ES-I3 (cell line): ENCODE data around the gene TBCCD1.
"Not testable (repeated sequence)": the region's sequence is repeated elsewhere in the genome, so short reads cannot be mapped to it uniquely, and the experiment has no call there.

ENCODE experiments used
- H3K36me3 ChIP-seq: 2 replicates; pipeline ENCODE4 v1.6.1; 2013; ENCODE audit warnings: mild to moderate bottlenecking, low read length, control low read depth, moderate library complexity; ENCODE audit not compliant: insufficient read depth
- H3K4me1 ChIP-seq: 2 replicates; pipeline ENCODE4 v1.6.1; 2013; ENCODE audit warnings: mild to moderate bottlenecking, control low read depth, low read length; ENCODE audit not compliant: insufficient read depth
- H3K9ac ChIP-seq: 2 replicates; pipeline ENCODE4 v1.6.1; 2013; ENCODE audit warnings: low read depth, mild to moderate bottlenecking, low read length, moderate library complexity
- H3K9me3 ChIP-seq: 2 replicates; pipeline ENCODE4 v1.6.1; 2013; ENCODE audit warnings: mild to moderate bottlenecking, low read length, moderate library complexity; ENCODE audit not compliant: control insufficient read depth, insufficient read depth

Gene TBCCD1

DNA sequence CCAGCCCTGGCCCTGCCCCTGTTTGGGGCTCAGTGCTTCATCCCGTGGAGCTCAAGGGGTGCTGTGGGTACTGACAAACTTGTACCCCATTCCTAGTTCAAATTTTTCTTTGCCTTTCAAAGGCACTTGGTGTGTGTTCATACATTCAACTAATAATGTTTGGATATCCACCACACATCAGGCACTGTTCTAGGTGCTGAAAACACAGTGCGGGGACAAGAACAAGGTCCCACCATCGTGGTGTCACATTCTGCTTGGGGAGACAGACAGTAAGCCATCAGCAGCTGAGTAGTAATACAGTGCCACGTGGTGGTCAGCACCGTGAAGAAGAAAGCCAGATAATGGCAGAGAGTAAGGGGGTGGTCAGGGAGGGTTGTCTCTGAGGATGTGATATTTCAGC, 55.4 kb downstream of the TBCCD1 start:
- Histone ChIP-seq H3K9ac (no peak overlapping the region), H3K4me1 (no peaks in the 10 kb centered on the region), H3K36me3 (no peaks in the 10 kb centered on the region), H3K9me3 (no peaks in the 10 kb centered on the region)

DNA sequence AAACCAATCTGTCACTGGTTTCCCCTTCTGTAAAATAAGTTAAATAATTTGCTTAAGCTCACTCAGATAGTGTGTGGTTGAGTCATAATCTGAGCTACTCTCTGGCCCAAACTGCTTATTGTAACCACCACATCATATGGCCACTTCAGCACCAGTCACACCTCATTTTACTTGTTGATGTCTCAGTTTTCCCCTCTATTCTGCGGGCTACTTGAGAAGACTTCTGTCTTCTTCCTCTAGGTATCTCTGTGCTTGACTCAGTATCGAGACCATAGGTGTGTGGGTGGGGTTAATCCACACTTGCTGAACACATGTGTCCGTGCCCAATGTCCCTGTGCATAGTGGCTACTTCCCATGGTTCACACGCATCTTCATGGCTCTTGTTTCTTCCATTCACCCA, 55.9 kb downstream of the TBCCD1 start:
- Histone ChIP-seq H3K36me3 (no peaks in the 10 kb centered on the region), H3K4me1 (no peaks in the 10 kb centered on the region), H3K9me3 (no peaks in the 10 kb centered on the region), H3K9ac (no peak overlapping the region)

DNA sequence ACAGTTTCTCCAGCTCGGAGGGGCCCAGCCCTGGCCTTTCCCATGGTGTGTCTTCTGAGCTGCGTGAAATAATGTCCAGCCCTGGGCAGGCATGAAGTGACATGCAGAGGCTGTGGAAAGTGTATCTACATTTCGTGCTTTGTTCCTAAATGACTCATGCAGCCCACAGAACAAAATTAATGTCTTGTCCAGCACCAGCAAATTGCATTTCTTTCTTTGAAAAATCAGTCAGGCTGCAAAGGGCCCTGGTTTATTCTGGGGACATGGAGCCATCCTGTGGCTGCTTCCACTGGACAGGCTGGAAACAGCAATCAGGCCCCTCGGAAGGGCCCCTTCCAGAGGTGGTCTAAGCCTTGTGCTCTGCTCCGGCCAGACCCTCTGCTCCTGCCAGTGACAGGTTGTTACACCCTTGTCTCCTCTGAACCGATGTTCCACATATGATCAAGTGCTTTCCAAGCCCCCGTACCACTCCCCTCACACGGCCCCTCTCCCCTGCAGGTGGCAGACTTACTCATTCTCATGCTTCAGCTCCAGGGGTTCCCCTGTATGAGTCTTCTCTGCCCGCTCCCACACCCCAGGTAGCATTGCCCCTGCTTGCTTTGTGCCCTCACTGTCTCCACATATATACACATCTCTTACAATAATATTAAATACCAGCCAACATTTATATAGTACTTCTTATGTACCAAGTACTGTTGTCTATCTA, 56.6 kb downstream of the TBCCD1 start:
- no peaks in the 10 kb centered on the region for H3K36me3 ChIP-seq
- H3K9me3 ChIP-seq, result no peaks in the 10 kb centered on the region
- no peaks in the 10 kb centered on the region for H3K4me1 ChIP-seq
- no peak overlapping the region for H3K9ac ChIP-seq

DNA sequence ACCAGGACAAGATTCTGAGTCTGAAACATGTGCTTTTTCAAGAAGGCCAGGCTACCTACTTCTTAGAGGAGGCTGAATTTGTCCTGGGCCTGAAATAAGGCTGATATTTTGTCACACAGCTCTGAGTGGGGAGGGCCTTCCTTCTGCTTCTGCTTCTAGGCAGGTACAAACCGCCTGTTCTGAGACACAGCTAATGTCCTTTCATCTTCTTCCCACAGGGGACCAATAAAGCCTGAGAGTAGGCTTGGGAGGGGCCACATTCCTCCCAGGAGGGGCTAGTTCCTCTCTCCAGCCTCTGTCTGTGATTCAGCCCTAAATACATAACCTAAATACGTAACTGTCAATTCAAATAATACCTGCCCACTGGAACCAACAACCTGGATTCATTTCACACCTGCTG, 57.7 kb downstream of the TBCCD1 start:
- Histone ChIP-seq H3K36me3 (no peaks in the 10 kb centered on the region), H3K4me1 (no peaks in the 10 kb centered on the region), H3K9me3 (no peaks in the 10 kb centered on the region), H3K9ac (no peak overlapping the region)

GRCh38 chr3:186506857-186507256, 60.3 kb downstream of the TBCCD1 start:
- 0 out of 2 replicates have a peak, but pooled peaks cover 3% of the 10 kb centered on the region for H3K4me1 ChIP-seq
- no peaks in the 10 kb centered on the region for H3K9me3 ChIP-seq
- H3K9ac ChIP-seq, result no peak overlapping the region
- no peaks in the 10 kb centered on the region for H3K36me3 ChIP-seq

- Histone ChIP-seq H3K9me3 (no peaks in the 10 kb centered on the region), H3K4me1 (0 out of 2 replicates have a peak, but pooled peaks cover 3% of the 10 kb centered on the region), H3K9ac (no peak overlapping the region), H3K36me3 (no peaks in the 10 kb centered on the region)
These were observed 60.9 kb downstream of the TBCCD1 start for GRCh38 chr3:186506191-186506739.

DNA sequence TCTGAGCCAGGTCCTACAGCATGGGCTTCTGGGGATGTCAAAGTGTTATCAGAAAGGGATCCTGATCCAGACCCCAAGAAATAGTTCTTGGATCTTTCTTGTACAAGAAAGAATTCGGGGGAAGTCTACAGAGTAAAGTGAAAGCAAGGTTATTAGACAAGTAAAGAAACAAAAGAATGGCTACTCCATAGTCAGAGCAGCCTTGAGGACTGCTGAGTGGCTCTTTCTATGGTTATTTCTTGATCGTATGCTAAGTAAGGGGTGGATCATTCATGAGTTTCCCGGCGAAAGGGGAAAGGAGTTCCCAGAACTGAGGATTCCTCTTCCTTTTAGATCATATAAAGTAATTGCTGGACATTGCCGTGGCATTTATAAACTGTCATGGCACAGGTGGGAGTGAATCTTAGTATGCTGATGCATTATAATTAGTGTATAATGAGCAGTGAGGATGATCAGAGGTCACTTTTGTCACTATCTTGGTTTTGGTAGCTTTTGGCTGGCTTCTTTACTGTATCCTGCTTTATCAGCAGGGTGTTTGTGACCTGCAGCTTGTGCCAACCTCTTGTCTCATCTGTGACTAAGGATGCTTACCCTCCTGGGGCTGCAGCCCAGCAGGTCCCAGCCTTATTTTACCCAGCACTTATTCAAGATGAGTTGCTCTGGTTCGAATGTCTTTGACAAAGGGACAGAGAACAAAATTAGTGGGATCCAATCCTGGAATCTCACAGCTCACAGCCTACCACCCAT, 64.0 kb downstream of the TBCCD1 start:
- H3K9ac ChIP-seq, result no peak overlapping the region
- no peaks in the 10 kb centered on the region for H3K9me3 ChIP-seq
- H3K36me3 ChIP-seq, result no peaks in the 10 kb centered on the region
- H3K4me1 ChIP-seq, result 0 out of 2 replicates have a peak, but pooled peaks cover 3% of the 10 kb centered on the region

DNA sequence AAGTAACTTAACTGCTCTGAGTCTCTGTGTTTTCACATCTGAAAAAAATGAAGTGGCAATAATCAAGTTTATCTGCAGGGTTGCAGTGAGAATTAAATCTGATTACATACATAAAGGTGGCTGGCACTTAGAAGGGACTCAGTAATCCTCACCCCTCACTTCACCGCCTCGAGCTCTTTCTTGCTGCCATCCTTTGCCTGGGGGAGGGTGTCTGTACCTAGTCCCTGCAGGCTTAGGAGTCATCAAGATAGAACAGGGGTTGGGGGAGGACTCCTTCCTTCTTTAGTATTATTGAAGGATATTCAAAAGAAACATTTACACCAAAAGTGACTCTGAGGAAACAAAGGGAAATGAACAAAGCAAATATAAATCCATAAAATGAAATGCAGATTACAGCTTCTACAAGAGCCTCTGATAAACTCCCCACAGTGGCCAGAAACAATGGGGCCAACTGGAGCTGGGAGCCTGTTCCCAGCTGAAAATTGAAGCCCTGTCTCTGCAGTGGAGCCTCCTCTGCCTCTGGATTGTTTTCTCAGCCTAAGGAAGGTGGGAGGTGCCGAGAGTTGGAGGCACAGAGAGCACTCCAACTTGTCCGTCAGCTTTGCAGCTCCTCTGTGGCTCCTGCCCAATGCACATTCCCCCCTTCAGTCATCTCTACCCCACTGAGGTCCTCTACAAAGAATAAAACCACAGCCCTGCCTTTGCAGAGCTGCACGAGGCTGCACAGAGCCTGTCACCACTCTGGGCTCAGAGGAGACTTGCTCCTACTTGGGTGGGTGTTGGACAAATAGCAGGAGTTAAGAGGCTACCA, 64.8 kb downstream of the TBCCD1 start:
- H3K9me3 ChIP-seq, result no peaks in the 10 kb centered on the region
- H3K9ac ChIP-seq, result no peak overlapping the region
- H3K4me1 ChIP-seq, result 0 out of 2 replicates have a peak, but pooled peaks cover 3% of the 10 kb centered on the region
- no peaks in the 10 kb centered on the region for H3K36me3 ChIP-seq

GRCh38 chr3:186499949-186500348, 67.2 kb downstream of the TBCCD1 start:
- not testable (repeated sequence) for H3K36me3 ChIP-seq, H3K9ac ChIP-seq, H3K4me1 ChIP-seq, H3K9me3 ChIP-seq

GRCh38 chr3:186498022-186498421, 69.1 kb downstream of the TBCCD1 start:
- not testable (repeated sequence) for H3K9ac ChIP-seq, H3K4me1 ChIP-seq, H3K36me3 ChIP-seq, H3K9me3 ChIP-seq

DNA sequence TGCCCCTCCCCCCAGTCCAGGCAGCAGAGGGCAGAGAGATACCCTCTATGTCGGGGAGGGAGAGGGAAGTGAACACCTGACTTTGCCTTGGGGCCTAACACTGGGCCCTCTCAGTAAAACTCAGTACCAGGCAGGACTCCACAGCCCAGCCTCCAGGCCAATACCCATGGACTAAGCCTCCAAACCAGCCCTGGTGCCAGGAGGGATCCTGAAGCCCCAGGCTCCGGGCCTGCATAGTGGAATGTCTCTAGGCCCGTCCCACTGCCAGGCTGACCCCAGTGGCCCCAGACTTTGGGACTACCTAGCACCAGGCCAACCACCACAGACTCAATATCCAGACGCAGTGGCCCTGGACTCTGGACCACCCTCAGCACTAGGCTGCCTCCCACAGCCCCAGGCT, 69.5 kb downstream of the TBCCD1 start:
- H3K4me1 ChIP-seq, result 0 out of 2 replicates have a peak, but pooled peaks cover 3% of the 10 kb centered on the region
- no peak overlapping the region for H3K9ac ChIP-seq
- H3K9me3 ChIP-seq, result no peaks in the 10 kb centered on the region
- no peaks in the 10 kb centered on the region for H3K36me3 ChIP-seq

DNA sequence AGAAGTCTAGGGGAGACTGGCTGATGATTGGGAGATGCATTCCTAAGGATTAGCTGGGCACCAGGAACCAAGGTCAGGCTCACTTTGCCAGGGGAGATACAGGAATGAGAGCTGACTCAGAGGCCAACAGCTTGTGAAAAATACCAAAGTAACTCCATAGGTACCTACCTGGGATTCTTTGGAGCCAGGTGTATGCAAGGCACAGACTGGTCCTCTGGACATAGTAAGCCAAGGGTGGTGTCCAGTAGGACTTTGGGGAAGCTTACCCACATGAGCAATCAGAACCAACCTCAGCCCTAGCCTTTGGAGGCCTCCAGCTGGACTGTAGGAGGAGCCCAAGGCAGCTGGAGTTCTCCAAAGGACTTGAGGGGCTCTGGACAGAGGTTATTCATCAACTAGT, 70.5 kb downstream of the TBCCD1 start:
- Histone ChIP-seq H3K36me3 (no peaks in the 10 kb centered on the region), H3K9ac (no peak overlapping the region), H3K4me1 (no peaks in the 10 kb centered on the region), H3K9me3 (no peaks in the 10 kb centered on the region)
